SK-N-SH treated with all-trans-retinoic acid at 6 μM for 48 hours (cell line): Measurements from ENCODE around the gene TOP2B.

Source experiments
- ATAC-seq: fragments of 200-7000 bp; cut with Tn5 transposase; 3 replicates; pipeline ENCODE4 v1.9.1; 2020; ENCODE audit warnings: mild to moderate bottlenecking, moderate library complexity
- ARNTL ChIP-seq: fragments of 450-650 bp; formaldehyde crosslinking; IDR thresholded peaks from 2 replicates; pipeline ENCODE4 v1.5.0; 2020; ENCODE audit warnings: low read depth, mild to moderate bottlenecking, moderate library complexity, borderline replicate concordance
- CSDC2 ChIP-seq: fragments of 250-450 bp; sonication (Bioruptor Pico); IDR thresholded peaks from 2 replicates; pipeline ENCODE4 v1.5.0; 2020; ENCODE audit warnings: mild to moderate bottlenecking, moderate library complexity
- ESRRG ChIP-seq: fragments of 250-450 bp; sonication (Bioruptor Pico); IDR thresholded peaks from 2 replicates; pipeline ENCODE4 v1.6.1; 2021; ENCODE audit warnings: mild to moderate bottlenecking
- GLIS3 ChIP-seq: fragments of 250-450 bp; sonication (Bioruptor Pico); IDR thresholded peaks from 2 replicates; pipeline ENCODE4 v1.5.0; 2020; ENCODE audit warnings: mild to moderate bottlenecking, moderate library complexity
- OSR1 ChIP-seq: fragments of 250-450 bp; sonication (Bioruptor Pico); IDR thresholded peaks from 2 replicates; pipeline ENCODE4 v1.8.0; 2022; ENCODE audit warnings: moderate library complexity, mild to moderate bottlenecking, inconsistent platforms
- PPARA ChIP-seq: fragments of 250-450 bp; sonication (Bioruptor Pico); IDR thresholded peaks from 2 replicates; pipeline ENCODE4 v1.5.0; 2020; ENCODE audit warnings: mild to moderate bottlenecking, borderline replicate concordance
- RARB ChIP-seq: fragments of 250-450 bp; sonication (Bioruptor Pico); IDR thresholded peaks from 2 replicates; pipeline ENCODE4 v1.8.0; 2021; ENCODE audit warnings: mild to moderate bottlenecking, moderate library complexity
- SNAI2 ChIP-seq: fragments of 250-450 bp; sonication (Bioruptor Pico); IDR thresholded peaks from 2 replicates; pipeline ENCODE4 v1.5.0; 2020; ENCODE audit warnings: mild to moderate bottlenecking, moderate library complexity
- TCF4 ChIP-seq: fragments of 250-450 bp; sonication (Bioruptor Pico); IDR thresholded peaks from 2 replicates; pipeline ENCODE4 v1.8.0; 2021; ENCODE audit warnings: mild to moderate bottlenecking, moderate library complexity, borderline replicate concordance
- TOX ChIP-seq: fragments of 250-450 bp; sonication (Bioruptor Pico); IDR thresholded peaks from 2 replicates; pipeline ENCODE4 v1.8.0; 2021; ENCODE audit warnings: mild to moderate bottlenecking, moderate library complexity, borderline replicate concordance
- ZC3H10 ChIP-seq: fragments of 250-450 bp; sonication (Bioruptor Pico); IDR thresholded peaks from 2 replicates; pipeline ENCODE4 v1.5.1; 2021; ENCODE audit warnings: mild to moderate bottlenecking, moderate library complexity
- ZFP3 ChIP-seq: fragments of 250-450 bp; sonication (Bioruptor Pico); IDR thresholded peaks from 2 replicates; pipeline ENCODE4 v1.5.0; 2020; ENCODE audit warnings: mild to moderate bottlenecking, moderate library complexity
- ZFP30 ChIP-seq: fragments of 450-650 bp; formaldehyde crosslinking; IDR thresholded peaks from 2 replicates; pipeline ENCODE4 v1.5.0; 2022; ENCODE audit warnings: mild to moderate bottlenecking, moderate library complexity
- ZNF70 ChIP-seq: fragments of 450-650 bp; formaldehyde crosslinking; IDR thresholded peaks from 2 replicates; pipeline ENCODE4 v1.5.0; 2020; ENCODE audit warnings: mild to moderate bottlenecking, moderate library complexity
- ZNF8 ChIP-seq: fragments of 450-650 bp; formaldehyde crosslinking; IDR thresholded peaks from 2 replicates; pipeline ENCODE4 v1.5.0; 2020; ENCODE audit warnings: mild to moderate bottlenecking, moderate library complexity
- TF ChIP-seq, protein P1 (sequence below): fragments of 250-450 bp; sonication (Bioruptor Pico); IDR thresholded peaks from 2 replicates; pipeline ENCODE4 v1.8.0; 2021; ENCODE audit warnings: low read depth, mild to moderate bottlenecking, moderate library complexity, borderline replicate concordance
- TF ChIP-seq, protein P2 (sequence below): fragments of 250-450 bp; sonication (Bioruptor Pico); IDR thresholded peaks from 2 replicates; pipeline ENCODE4 v1.5.0; 2020; ENCODE audit warnings: mild to moderate bottlenecking, moderate library complexity
- TF ChIP-seq, protein P3 (sequence below): fragments of 250-450 bp; sonication (Bioruptor Pico); IDR thresholded peaks from 2 replicates; pipeline ENCODE4 v1.5.1; 2020; ENCODE audit warnings: low read depth, mild to moderate bottlenecking, moderate library complexity
- TF ChIP-seq, protein P4 (sequence below): fragments of 250-450 bp; sonication (Bioruptor Pico); IDR thresholded peaks from 2 replicates; pipeline ENCODE4 v1.5.1; 2021; ENCODE audit warnings: mild to moderate bottlenecking, moderate library complexity

The TOP2B gene

DNA sequence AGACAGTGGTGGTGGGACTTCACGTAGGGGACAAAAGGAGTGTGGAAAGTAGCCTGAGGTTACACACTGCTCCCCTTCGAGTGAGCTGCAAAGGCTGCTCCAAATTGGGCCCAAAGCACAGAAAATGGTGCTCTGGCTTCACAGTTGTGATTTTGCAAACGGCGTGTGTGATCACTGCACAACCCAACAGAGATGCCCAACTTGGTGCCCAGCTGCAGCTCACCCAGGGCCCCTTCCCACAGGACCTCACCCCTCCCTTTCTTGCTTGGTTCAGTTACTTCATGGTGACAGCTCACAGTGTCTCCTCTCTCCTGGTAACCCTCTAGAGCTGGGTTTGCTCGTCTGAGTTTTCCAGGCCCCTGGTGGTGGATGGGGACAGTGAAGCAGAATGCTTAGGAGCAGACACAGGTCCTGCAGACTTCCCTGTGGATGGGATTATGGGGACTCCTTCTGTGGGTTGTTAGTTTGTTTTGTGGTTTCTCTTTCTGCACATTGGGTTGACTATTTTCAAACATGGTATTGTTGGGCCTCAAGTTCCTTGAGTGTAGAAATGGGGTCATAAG, 98.3 kb downstream of the TOP2B start (continued):
- TF ChIP-seq ZFP30 (no peak), GLIS3 (CRISPR knock-in tag) (no peak), ARNTL (CRISPR knock-in tag) (no peak), RARB (CRISPR knock-in tag) (no peak), OSR1 (CRISPR knock-in tag) (no peak), ZNF70 (CRISPR knock-in tag) (no peak), TOX (CRISPR knock-in tag) (no peak), PPARA (CRISPR knock-in tag) (no peak)
- TF ChIP-seq, protein P1, sequence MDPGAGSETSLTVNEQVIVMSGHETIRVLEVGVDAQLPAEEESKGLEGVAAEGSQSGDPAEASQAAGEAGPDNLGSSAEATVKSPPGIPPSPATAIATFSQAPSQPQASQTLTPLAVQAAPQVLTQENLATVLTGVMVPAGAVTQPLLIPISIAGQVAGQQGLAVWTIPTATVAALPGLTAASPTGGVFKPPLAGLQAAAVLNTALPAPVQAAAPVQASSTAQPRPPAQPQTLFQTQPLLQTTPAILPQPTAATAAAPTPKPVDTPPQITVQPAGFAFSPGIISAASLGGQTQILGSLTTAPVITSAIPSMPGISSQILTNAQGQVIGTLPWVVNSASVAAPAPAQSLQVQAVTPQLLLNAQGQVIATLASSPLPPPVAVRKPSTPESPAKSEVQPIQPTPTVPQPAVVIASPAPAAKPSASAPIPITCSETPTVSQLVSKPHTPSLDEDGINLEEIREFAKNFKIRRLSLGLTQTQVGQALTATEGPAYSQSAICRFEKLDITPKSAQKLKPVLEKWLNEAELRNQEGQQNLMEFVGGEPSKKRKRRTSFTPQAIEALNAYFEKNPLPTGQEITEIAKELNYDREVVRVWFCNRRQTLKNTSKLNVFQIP (CRISPR knock-in tag) = no peak
- TF ChIP-seq, all 23 proteins: peak for 0

DNA sequence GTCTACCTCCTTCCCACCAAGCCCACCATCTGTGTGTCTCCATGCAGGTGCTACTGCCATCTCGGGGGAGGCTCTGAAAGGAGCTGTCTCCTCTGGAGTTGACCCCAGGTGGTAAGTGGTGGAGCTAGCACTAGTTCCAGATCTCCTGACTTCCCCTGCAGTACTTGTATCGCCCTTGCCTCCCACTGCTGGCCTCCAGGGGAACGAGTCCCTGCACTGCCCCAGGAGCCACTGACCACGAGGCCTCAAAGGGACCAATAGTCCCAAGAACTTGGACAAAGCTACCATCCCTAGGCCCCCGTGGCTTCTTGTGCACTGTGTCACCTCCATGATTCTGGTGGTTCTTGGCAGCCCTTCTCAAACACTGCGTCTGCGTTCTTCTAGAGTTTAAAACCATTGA, 98.9 kb downstream of the TOP2B start:
- ATAC-seq = no peak
- TF ChIP-seq, protein P2, sequence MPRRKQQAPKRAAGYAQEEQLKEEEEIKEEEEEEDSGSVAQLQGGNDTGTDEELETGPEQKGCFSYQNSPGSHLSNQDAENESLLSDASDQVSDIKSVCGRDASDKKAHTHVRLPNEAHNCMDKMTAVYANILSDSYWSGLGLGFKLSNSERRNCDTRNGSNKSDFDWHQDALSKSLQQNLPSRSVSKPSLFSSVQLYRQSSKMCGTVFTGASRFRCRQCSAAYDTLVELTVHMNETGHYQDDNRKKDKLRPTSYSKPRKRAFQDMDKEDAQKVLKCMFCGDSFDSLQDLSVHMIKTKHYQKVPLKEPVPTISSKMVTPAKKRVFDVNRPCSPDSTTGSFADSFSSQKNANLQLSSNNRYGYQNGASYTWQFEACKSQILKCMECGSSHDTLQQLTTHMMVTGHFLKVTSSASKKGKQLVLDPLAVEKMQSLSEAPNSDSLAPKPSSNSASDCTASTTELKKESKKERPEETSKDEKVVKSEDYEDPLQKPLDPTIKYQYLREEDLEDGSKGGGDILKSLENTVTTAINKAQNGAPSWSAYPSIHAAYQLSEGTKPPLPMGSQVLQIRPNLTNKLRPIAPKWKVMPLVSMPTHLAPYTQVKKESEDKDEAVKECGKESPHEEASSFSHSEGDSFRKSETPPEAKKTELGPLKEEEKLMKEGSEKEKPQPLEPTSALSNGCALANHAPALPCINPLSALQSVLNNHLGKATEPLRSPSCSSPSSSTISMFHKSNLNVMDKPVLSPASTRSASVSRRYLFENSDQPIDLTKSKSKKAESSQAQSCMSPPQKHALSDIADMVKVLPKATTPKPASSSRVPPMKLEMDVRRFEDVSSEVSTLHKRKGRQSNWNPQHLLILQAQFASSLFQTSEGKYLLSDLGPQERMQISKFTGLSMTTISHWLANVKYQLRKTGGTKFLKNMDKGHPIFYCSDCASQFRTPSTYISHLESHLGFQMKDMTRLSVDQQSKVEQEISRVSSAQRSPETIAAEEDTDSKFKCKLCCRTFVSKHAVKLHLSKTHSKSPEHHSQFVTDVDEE (CRISPR knock-in tag) = no peak
- no peak for TF ChIP-seq ARNTL (CRISPR knock-in tag)
- no peak for TF ChIP-seq ESRRG (CRISPR knock-in tag)
- TF ChIP-seq, all 23 proteins: peak for 0

DNA sequence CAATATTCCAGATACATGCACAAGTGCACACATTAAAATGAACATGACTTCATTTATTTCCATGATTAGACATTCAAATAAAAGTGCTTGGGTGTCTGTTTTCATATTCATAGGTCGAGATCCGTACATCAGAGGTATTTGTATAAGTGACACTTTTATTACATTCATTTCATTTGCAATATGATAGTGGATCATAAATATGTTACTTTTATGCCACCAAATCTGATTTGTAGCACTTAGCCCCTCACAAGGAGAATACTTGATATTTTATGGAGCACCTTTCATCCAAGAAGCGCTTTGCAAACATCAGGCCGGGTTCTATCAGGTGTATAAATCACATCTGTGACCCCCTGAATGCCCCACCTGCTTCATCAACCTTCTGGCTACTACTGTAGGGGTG, 100.6 kb downstream of the TOP2B start:
- ATAC-seq = no peak
- TF ChIP-seq, protein P1 (CRISPR knock-in tag) = no peak
- TF ChIP-seq, protein P3, sequence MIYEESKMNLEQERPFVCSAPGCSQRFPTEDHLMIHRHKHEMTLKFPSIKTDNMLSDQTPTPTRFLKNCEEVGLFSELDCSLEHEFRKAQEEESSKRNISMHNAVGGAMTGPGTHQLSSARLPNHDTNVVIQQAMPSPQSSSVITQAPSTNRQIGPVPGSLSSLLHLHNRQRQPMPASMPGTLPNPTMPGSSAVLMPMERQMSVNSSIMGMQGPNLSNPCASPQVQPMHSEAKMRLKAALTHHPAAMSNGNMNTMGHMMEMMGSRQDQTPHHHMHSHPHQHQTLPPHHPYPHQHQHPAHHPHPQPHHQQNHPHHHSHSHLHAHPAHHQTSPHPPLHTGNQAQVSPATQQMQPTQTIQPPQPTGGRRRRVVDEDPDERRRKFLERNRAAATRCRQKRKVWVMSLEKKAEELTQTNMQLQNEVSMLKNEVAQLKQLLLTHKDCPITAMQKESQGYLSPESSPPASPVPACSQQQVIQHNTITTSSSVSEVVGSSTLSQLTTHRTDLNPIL (CRISPR knock-in tag) = no peak
- TF ChIP-seq TCF4 (CRISPR knock-in tag) (no peak), ESRRG (CRISPR knock-in tag) (no peak), ZFP3 (CRISPR knock-in tag) (no peak)

DNA sequence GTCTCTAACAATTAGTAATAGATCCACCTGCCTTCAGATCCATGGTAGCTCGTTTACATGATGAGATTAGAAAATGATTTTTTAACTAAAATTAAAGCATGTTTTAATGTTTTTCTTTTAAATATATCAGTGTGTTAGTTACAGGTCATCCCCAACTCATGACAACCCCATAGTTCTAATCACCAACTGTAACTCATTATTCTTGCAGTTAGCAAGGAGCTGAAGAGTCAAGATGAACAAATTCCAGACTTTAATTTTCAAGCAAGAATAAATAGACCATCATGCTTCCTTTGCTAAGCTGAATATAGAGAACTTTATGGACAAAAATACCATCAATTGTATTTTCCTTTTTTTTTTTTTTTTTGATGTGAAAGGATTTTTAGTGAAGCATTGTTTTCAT, 101.1 kb downstream of the TOP2B start:
- ATAC-seq = no peak
- TF ChIP-seq PPARA (CRISPR knock-in tag) (no peak), TCF4 (CRISPR knock-in tag) (no peak), TOX (CRISPR knock-in tag) (no peak), ZC3H10 (CRISPR knock-in tag) (no peak), ESRRG (CRISPR knock-in tag) (no peak), SNAI2 (CRISPR knock-in tag) (no peak), ZFP3 (CRISPR knock-in tag) (no peak), ZNF70 (CRISPR knock-in tag) (no peak), GLIS3 (CRISPR knock-in tag) (no peak)

DNA sequence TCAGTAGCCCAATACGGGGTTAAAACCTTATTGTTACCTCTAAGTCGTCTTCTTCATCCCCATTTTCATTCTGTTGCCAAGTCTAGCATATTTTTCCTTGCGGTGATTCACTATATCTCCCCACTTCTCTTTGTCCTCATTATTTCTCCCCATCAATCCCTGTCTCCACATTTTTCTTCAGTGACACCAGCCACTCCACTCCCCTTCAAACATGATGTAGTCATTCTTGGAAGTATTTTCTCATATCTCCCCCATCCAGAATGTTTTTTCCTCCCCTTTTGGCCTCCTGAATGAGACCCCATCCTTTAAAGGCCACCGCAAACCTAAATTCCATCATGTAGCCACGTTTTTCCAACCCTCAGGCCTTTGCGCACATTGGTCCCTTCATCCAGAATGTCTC, 105.9 kb downstream of the TOP2B start:
- no peak for ATAC-seq
- no peak for TF ChIP-seq CSDC2 (CRISPR knock-in tag)
- TF ChIP-seq, protein P4, sequence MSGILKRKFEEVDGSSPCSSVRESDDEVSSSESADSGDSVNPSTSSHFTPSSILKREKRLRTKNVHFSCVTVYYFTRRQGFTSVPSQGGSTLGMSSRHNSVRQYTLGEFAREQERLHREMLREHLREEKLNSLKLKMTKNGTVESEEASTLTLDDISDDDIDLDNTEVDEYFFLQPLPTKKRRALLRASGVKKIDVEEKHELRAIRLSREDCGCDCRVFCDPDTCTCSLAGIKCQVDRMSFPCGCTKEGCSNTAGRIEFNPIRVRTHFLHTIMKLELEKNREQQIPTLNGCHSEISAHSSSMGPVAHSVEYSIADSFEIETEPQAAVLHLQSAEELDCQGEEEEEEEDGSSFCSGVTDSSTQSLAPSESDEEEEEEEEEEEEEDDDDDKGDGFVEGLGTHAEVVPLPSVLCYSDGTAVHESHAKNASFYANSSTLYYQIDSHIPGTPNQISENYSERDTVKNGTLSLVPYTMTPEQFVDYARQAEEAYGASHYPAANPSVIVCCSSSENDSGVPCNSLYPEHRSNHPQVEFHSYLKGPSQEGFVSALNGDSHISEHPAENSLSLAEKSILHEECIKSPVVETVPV (CRISPR knock-in tag) = no peak
- TF ChIP-seq, protein P2 (CRISPR knock-in tag) = no peak
- no peak for TF ChIP-seq ZC3H10 (CRISPR knock-in tag)
- TF ChIP-seq OSR1 (CRISPR knock-in tag) = no peak
- no peak for TF ChIP-seq PPARA (CRISPR knock-in tag)
- TF ChIP-seq ZNF8 (CRISPR knock-in tag) = no peak
- TF ChIP-seq ESRRG (CRISPR knock-in tag) = no peak
- no peak for TF ChIP-seq ARNTL (CRISPR knock-in tag)
- TF ChIP-seq, protein P3 (CRISPR knock-in tag) = no peak
